Hematopoietic multipotent progenitor cell treated with erythropoietin and hydrocortisone succinate and interleukin-3 and kit ligand, for 8 days (in vitro differentiated cells): ENCODE measurements around the gene SOX13.
A peak's percentile ranks its signal among the peaks of the same experiment; 100 is the strongest.
"Not testable (repeated sequence)": the region's sequence is repeated elsewhere in the genome, so short reads cannot be mapped to it uniquely, and the experiment has no call there.

Experiments used
- DNase-seq: peaks from one replicate; pipeline ENCODE4 v3.0.0-alpha.2; 2015

The SOX13 gene

GRCh38 chr1:204087893-204088528 is 15.1 kb downstream of the SOX13 start:
- no peak for DNase-seq

DNA sequence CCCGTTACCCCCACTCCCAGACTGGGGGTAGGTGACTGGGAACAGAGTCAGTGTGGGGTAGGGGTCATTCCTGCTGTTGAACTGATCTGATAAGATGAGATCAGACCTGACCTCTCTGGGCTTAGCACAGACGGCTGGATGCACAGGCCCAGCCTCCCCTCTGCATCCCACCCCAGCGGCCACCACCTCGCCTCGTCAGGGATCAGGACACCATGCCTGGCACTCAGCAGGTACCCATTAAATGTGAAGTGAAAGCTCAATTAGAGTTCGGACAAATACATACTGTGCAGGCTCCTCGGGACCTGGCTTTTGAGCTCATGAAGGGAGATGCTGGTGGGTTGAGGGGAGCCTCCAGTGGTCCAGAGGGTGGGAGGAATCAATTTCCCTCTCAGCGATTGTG is 15.7 kb downstream of the SOX13 start:
- no peak for DNase-seq

GRCh38 chr1:204089044-204089751 is 16.3 kb downstream of the SOX13 start:
- no peak for DNase-seq

DNA sequence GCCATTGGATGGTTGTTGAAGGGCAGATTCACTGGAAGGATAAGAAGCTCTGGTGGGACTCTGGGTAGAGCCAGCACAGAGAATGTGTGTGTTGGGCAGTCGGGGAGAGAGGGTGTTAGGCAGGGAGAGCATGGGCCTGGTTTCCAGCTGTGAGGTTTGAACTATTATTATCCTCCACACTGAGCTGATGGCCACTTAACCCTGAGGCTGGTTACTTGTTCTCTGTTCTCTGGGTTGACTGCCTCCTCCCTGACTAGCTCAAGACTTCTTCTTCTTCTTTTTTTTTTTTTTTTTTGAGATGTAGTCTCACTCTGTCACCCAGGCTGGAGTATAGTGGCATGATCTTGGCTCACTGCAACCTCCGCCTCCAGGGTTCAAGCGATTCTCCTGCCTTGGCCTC is 17.2 kb downstream of the SOX13 start:
- not testable (repeated sequence) for DNase-seq

DNA sequence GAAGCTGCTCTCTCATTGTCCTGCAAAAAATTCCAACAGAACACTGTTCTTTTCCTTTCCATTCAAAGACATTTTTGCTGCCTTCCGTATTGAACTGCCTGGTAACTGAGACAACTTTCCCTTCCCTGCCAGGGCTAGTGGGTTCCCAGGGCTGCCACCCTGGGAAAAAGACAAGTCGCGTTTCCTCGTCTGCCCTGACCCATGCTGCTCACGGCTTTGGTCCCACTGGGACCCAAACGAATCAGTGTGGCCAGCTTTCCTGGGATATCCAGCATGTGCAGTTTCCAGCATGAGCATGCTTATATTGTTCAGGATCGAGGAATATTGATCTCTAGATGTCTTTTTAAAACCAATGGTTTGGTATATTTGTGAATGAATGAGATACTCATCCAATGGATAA is 18.2 kb downstream of the SOX13 start:
- DNase-seq: no peak

- no peak for DNase-seq
These were observed 18.9 kb downstream of the SOX13 start for GRCh38 chr1:204091787-204092312.

DNA sequence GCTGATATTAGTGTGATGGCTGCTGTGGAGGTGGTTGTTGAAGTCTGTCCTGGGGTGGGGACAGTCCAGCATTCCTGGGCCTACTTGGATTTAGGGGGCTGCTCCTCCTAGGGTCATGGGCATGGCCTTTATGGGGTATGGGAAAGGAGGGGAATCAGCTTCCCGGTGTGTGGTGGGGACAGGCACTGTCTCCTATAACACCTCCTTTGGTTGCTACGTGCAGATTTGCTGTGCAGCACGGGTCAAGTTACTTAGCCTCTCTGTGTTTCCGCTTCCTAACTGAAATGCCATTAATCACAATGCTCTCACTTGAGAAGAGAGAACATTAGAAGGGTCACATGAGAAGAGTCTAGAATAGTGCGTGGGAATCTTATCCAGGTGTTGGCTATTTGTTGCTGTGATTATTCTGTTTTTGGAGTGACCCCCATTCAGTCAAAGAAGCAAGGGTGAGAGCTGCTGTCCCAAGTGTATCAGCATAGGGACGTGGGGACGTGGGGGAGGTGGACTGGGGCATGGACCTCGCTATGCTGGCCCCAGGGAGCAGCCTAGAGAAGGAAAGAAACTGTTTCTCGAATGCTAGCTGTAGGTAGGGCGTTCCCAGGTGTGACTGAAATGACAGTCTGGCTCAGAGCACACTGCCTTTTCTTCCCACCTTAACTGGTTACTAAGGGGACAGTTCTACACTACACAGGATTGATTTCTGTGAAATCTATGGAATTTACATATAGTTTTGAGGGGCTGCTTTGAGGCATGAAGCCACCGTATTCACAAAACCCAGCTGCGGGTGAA is 19.9 kb downstream of the SOX13 start:
- DNase-seq: no peak

DNA sequence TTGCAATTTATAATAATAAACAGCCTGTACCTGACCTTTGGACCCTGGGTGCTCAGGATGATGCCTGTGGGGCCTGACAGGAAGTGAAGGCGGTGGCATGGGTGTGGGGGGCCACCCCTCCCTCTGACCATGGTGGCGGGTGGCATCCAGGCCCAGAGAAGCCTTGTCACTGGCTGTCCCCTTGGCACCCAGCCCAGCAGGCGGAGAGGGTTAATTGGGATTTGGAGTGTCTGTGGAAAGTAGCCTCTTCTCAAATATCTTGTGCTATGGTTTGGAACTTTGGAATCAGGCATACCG is 20.5 kb downstream of the SOX13 start:
- DNase-seq: no peak

- DNase-seq: no peak
These were observed 20.9 kb downstream of the SOX13 start for GRCh38 chr1:204093781-204094180.

- DNase-seq: no peak
These were observed 21.4 kb downstream of the SOX13 start for GRCh38 chr1:204094313-204094729.

GRCh38 chr1:204094856-204095634 is 22.1 kb downstream of the SOX13 start:
- no peak for DNase-seq

- no peak for DNase-seq
These were observed 24.0 kb downstream of the SOX13 start for GRCh38 chr1:204096931-204097330.

DNA sequence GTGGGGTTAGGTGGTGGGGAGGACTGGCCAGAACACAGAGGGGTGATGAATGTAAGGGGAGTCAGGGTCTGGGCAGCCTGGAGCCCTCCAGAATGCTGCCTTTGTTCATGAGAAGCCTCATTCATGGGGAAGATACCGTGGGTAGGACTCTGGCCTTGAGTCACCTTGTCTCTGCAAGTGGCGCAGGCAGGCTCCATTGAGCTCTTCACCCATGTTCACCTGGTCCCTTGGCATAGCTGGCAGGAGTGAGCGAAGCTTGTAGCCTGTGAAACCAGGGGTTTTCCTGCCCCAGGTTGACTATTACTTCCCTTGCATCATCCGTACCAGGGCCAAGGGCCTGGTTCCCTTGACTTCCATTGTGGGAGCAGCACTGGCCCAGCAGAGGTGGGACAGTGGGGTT is 25.8 kb downstream of the SOX13 start:
- DNase-seq: no peak

DNA sequence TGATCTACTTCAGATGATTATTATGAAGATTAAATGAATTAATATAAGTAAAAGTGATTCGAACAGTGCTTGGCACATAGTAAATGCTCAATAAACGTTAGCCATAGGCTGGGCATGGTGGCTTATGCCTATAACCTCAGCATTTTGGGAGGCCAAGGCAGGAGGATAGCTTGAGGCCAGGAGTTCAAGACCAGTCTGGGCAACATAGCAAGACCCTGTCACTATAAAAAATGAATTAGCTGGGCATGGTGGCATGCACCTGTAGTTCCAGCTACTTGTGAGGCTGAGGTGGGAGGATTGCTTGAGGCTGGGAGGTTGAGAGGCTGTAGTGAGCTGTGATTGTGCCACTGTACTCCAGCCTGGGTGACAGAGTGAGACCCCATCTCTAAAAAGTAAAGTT is 26.8 kb downstream of the SOX13 start:
- not testable (repeated sequence) for DNase-seq

GRCh38 chr1:204102029-204102611 is 29.2 kb downstream of the SOX13 start:
- DNase-seq: peak; percentile 91

GRCh38 chr1:204102739-204103430 is 30.0 kb downstream of the SOX13 start:
- DNase-seq: peak; percentile 35

DNA sequence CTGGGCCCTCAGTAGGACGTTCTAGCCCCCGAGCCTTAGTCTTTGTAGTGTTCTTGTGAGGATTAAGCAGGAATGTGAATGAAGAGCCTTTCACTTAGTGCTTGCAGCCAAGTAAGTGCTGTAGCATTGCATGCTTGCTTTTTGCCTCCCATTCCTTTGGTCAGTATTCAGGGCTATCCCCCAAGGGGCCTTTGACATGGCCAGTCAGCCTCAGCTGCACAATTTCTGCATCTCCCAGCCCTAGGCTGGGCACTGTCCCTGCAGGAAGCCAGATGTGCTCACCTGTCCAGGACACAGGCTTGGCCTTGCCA is 30.5 kb downstream of the SOX13 start:
- DNase-seq: no peak

DNA sequence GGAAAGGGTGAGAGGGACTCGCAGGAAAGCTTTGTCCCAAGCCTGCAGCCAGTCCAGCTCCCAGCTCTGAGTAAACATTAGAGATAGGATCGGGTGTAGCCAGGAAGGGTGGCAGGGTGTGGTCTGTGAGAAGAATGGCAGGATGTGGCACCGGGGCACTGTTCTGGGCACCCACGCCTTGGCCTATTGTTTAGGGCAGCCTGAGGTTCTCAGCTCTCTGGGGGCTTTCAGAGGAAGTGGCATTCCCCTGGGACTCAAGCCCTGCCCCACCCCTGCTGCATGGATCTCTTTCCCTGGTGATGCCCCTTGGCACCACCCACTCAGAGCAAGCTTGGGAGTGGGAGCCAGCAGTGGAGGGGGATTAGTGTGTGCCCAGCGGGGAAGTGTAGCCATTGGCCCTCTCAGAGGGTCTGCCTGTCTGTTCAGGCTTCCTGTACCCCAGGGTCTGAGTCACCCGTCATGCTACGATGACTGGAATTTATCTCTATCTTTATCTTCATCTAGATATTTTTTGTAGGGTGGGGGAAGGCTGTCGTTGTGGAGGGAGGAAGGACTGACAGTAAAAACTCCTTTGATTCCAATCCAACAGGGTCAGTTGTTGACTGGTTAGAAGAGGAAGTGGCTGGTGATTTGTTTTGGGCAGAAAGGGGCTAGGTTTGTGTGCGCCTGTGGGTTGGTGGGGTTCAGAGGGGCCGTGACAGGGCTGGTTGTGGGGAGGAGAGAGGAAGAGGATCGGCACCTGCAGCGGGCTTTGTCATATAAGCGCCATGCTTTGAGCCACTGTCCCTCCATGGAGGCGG is 31.6 kb downstream of the SOX13 start:
- peak; percentile 16 for DNase-seq

GRCh38 chr1:204105131-204105515 is 32.2 kb downstream of the SOX13 start:
- no peak for DNase-seq

- no peak for DNase-seq
These were observed 33.9 kb downstream of the SOX13 start for GRCh38 chr1:204106825-204107224.

DNA sequence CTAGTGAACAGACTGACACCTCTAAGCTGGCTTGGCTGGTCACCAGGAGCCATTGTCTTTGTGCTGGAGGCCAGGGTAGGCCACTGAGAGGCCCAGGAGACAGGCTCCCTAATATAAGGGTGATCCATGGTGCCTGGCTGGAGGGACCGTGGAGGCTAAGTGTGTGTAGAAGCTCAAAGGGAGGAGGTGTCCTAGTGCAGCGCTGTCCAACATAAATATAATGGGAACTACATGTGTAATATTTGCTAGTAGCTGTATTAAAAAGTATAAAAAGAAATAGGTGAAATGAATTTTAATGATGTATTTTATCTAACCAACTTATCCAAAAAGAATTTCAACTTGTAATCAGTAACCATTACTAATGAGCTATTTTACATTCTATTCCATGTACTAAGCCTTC is 35.0 kb downstream of the SOX13 start:
- DNase-seq: no peak
